Measurements from ENCODE around the gene CNOT6L.
"Not testable (repeated sequence)": the region's sequence is repeated elsewhere in the genome, so short reads cannot be mapped to it uniquely, and the experiment has no call there.

Gene CNOT6L

DNA sequence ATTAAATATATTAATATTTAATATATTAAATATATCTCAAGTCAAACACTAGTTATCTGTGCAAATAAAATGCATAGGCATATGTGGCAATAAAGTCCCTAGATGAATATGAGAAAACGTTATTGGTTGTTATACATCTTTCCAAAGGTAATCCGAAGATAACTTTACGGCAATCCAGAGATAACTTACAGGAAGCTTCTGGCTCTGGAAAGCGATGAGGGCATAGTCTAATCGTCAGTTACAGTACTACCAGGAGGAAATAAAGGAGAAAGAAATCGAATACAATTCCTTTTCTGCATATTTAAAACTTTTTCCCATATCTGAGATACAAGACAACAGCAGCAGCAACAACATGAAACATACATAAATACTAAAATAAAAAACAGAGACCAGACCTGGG lies 35.3 kb downstream of the CNOT6L start:
- no peak overlapping the region for H3K4me3 ChIP-seq (replicated peaks in 1 of 2; ENCODE audit: low read depth in 2 of 2, low read length in 2 of 2)
- TF ChIP-seq, protein P1, sequence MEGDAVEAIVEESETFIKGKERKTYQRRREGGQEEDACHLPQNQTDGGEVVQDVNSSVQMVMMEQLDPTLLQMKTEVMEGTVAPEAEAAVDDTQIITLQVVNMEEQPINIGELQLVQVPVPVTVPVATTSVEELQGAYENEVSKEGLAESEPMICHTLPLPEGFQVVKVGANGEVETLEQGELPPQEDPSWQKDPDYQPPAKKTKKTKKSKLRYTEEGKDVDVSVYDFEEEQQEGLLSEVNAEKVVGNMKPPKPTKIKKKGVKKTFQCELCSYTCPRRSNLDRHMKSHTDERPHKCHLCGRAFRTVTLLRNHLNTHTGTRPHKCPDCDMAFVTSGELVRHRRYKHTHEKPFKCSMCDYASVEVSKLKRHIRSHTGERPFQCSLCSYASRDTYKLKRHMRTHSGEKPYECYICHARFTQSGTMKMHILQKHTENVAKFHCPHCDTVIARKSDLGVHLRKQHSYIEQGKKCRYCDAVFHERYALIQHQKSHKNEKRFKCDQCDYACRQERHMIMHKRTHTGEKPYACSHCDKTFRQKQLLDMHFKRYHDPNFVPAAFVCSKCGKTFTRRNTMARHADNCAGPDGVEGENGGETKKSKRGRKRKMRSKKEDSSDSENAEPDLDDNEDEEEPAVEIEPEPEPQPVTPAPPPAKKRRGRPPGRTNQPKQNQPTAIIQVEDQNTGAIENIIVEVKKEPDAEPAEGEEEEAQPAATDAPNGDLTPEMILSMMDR (IDR thresholded peaks at IDR 0.05; ENCODE audit: low read depth, low read length), result no peak
- no peak for DNase-seq (ENCODE audit: low read depth in 2 of 2)

DNA sequence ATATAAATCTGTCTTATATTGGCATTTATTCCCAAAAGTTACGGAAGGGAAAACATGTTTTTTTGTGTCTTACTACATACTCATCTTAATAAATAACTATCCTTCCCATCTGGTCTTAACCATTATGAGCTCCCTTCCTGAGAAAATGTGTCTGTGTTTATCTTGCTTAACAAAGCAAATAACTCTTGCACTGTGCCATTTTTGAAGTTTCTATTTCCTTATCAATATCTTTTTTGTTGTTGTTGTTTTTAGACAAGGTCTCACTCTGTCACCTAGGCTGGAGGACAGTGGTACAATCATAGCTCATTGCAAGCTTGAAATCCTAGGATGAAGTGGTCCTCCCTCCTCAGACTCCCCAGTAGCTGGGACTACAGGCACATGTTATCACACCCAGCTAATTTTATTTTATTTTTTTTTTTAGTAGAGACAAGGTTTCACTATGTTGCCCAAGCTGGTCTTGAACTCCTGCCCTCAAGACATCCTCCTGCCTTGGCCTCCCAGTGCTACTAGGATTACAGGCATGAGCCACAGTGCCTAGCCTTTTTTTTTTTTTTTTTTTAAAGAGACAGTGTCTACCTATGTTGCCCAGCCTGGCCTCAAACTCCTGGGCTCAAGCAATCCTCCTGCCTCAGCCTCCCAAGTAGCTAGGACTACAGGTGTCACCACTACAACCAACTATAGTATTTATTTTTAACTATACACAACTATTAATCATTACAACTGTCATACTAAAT lies 36.9 kb downstream of the CNOT6L start:
- DNase-seq (ENCODE audit: low read depth in 2 of 2), result no peak
- no peak overlapping the region for H3K4me3 ChIP-seq (replicated peaks in 1 of 2; ENCODE audit: low read depth in 2 of 2, low read length in 2 of 2)

DNA sequence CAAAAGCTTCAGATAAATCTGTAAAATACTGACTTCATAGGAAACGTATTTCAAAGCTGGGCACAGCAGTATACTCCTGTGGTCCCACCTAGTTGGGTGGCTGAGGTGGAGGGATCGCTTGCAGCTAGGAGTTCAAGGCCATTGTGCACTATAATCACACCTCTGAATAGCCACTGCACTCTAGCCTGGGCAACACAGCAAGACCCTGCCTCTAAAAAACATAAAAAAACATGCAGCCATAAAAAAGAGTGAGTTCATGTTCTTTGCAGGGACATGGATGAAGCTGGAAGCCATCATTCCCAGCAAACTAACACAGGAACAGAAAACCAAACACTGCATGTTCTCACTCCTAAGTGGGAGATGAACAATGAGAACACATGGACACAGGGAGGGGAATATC lies 38.4 kb downstream of the CNOT6L start:
- not testable (repeated sequence) for H3K4me3 ChIP-seq (replicated peaks in 1 of 2; ENCODE audit: low read depth in 2 of 2, low read length in 2 of 2)

More for the DNA sequence above, 36.9 kb downstream of the CNOT6L start:
- TF ChIP-seq, protein P1 (IDR thresholded peaks at IDR 0.05; ENCODE audit: low read depth, low read length), result no peak

DNA sequence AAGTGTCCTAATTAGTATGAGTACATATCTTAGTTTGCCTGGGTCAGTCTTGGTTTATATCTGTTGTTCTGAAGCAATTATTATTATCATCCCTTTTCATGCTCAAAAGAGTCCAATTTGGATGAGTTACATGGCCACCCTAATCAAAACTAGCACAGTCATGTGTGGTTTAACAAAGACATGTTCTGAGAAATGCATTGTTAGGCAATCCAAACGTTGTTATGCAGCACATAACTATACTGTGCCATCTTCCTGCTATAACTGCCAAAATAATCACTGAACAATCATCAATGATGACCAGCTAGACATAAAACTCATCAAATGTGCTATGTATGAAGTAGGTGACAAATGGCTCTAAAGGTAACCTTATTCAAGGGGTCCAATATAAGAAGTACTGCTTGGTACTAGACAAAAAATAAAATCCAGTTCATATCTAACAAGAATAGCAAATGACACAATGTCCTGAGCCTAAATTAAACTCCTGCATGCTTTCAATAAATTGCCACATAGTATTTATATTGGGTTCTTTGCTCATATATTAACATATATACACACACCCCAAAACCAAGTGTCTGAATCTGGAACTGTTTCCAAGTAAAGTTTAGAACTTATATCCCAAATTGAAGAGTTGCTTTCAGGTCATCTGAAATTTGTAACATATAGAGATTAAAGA lies 41.9 kb downstream of the CNOT6L start:
- DNase-seq (ENCODE audit: low read depth in 2 of 2), result peak; percentile 44 to 62
- TF ChIP-seq, protein P1 (IDR thresholded peaks at IDR 0.05; ENCODE audit: low read depth, low read length), result no peak
- H3K4me3 ChIP-seq (replicated peaks in 1 of 2; ENCODE audit: low read depth in 2 of 2, low read length in 2 of 2), result no peak overlapping the region

More for the DNA sequence above, 38.4 kb downstream of the CNOT6L start:
- not testable (repeated sequence) for DNase-seq (ENCODE audit: low read depth in 2 of 2)

DNA sequence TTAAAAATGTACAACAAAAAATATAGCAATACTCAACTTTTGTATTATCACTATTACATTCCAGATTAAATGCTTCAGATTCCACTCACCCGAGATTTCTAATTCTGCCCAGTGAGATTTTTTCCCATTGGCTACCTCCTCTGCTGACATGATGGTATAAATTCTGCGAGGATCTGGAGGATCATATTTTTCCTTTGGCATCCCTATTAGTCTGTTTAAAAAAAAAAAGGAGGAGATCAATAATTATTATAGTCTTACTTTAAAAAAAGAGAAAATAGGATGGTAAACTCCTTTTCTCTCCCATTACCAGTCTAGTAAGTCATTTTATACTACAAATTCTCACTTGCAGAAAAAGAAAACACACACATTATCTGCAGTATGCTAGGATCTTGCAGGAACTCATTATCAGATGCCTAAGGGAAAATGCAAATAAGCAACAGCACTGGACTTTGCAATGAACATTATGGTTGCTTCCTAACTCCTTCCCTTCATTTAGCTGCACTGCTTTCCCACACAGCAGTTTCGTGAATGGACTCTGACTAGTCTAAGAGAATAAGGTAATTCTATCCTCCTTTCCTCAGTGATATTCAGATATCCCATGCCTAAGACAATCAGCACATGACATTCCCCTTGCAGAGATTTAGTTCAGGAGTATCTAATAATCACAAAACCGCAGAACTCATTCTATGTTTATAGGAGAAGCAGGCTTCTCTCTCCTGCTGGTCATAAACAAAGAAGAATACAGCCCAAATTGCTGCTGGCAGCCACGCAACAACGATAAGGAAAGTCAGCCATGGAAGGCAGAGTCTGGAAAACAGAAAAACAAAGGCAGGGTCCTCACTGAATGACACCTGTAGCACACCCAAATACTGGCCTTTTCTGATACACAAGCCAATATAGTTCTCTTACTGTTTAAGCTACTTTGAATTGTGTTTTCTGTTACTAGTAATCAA lies 42.7 kb downstream of the CNOT6L start:
- TF ChIP-seq, protein P1 (IDR thresholded peaks at IDR 0.05; ENCODE audit: low read depth, low read length), result no peak
- no peak overlapping the region for H3K4me3 ChIP-seq (replicated peaks in 1 of 2; ENCODE audit: low read depth in 2 of 2, low read length in 2 of 2)
- DNase-seq (ENCODE audit: low read depth in 2 of 2), result peak in 1 of 2 donors; percentile 23

DNA sequence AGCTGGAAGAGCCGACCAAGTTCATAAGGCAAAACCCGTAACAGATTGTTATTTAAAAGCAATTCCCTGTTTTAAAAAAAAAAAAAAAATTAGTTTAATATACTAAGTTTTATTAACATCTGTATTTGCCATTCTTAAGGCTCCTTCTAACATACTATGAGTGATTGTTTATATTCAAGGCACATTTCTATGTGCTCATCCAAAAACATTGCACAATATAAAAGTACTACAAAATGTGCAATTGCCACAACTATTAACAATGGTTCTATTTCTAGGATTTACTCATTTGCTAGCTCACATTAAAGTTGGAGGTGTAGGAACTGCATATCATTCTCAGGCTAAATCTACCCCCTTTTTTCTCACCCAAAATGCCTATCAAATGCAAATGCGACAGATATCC lies 46.1 kb downstream of the CNOT6L start:
- DNase-seq (ENCODE audit: low read depth in 2 of 2), result peak; percentile 8 to 50
- TF ChIP-seq, protein P1 (IDR thresholded peaks at IDR 0.05; ENCODE audit: low read depth, low read length), result no peak
- no peak overlapping the region for H3K4me3 ChIP-seq (replicated peaks in 1 of 2; ENCODE audit: low read depth in 2 of 2, low read length in 2 of 2)

Measured in cardiac fibroblast (primary cell).